H1 (cell line): ENCODE data around the gene HHAT. TPM values are rescaled to one million over a fixed set of nuclear protein-coding genes. Genes with fewer than 3 reads are reported as not detected.

Experiments
- CTCF ChIA-PET: fragments of 300-600 bp; sonication (Branson Sonifier 250); formaldehyde crosslinking; loops from one replicate; lab custom pipeline; 2021; ENCODE audit not compliant: partially characterized antibody; lab: Charles Lee
- POLR2A ChIA-PET: fragments of 300-600 bp; sonication (Branson Sonifier 250); formaldehyde crosslinking; loops from one replicate; lab custom pipeline; 2021; ENCODE audit warnings: inconsistent platforms; ENCODE audit not compliant: partially characterized antibody; lab: Charles Lee
- DNase-seq, 2 experiments: peaks; one replicate each; pipeline versions ENCODE4 v3.0.0 to v3.0.0-alpha.2; 2010 to 2022; ENCODE audit warnings: low spot score in 2 of 2, low read depth in 1 of 2, mixed read lengths in 1 of 2
- FAIRE-seq: peaks from 2 replicates; lab custom pipeline; 2011; peaks lifted over from hg19 to GRCh38; lab: Jason Lieb, UNC
- H2AFZ ChIP-seq: 2 replicates; pipeline ENCODE4 v1.8.1; 2012; ENCODE audit warnings: low read length, inconsistent platforms
- H2AK5ac ChIP-seq: 2 replicates; pipeline ENCODE4 v1.6.1; 2013; ENCODE audit warnings: low read depth, low read length
- H2BK120ac ChIP-seq: replicated peaks from 2 replicates; pipeline ENCODE3; 2013; ENCODE audit warnings: low read depth, low read length, inconsistent platforms
- H2BK12ac ChIP-seq: 2 replicates; pipeline ENCODE4 v1.6.1; 2013; ENCODE audit warnings: low read depth, low read length
- H2BK15ac ChIP-seq: 2 replicates; pipeline ENCODE4 v1.6.1; 2013; ENCODE audit warnings: low read length
- H2BK20ac ChIP-seq: 2 replicates; pipeline ENCODE4 v1.6.1; 2013; ENCODE audit warnings: low read length
- H2BK5ac ChIP-seq: 2 replicates; pipeline ENCODE4 v1.6.1; 2013; ENCODE audit warnings: low read depth, low read length
- H3K14ac ChIP-seq: 2 replicates; pipeline ENCODE4 v1.6.1; 2013; ENCODE audit warnings: inconsistent platforms; ENCODE audit not compliant: insufficient read length
- H3K18ac ChIP-seq: 2 replicates; pipeline ENCODE4 v1.6.1; 2013; ENCODE audit warnings: low read length; ENCODE audit errors: extremely low read depth
- H3K23ac ChIP-seq: 2 replicates; pipeline ENCODE4 v1.6.1; 2013; ENCODE audit warnings: inconsistent platforms; ENCODE audit not compliant: insufficient read length
- H3K23me2 ChIP-seq: 2 replicates; pipeline ENCODE4 v1.6.1; 2013; ENCODE audit warnings: low read depth, low read length
- H3K27ac ChIP-seq: 2 replicates; pipeline ENCODE4 v1.6.1; 2011; ENCODE audit warnings: low read depth, low read length, inconsistent platforms
- H3K27me3 ChIP-seq, 4 experiments: replicated peaks in 1 of 4; 1 replicate in 1 of 4; 2 replicates in 3 of 4; pipeline versions ENCODE4 v1.6.1 to v1.8.1; 2011 to 2013; ENCODE audit warnings: low read length in 3 of 4, mild to moderate bottlenecking in 3 of 4, inconsistent platforms in 2 of 4, mixed read lengths in 2 of 4, moderate library complexity in 1 of 4; ENCODE audit not compliant: control insufficient read depth in 3 of 4, insufficient read depth in 3 of 4; ENCODE audit errors: extremely low read depth in 1 of 4
- H3K36me3 ChIP-seq, 4 experiments: 2 replicates each; pipeline versions ENCODE4 v1.6.1 to v1.8.1; 2011 to 2013; ENCODE audit warnings: mild to moderate bottlenecking in 4 of 4, low read length in 3 of 4, moderate library complexity in 2 of 4, control low read depth in 1 of 4, inconsistent platforms in 1 of 4; ENCODE audit not compliant: insufficient read depth in 4 of 4, control insufficient read depth in 2 of 4
- H3K4ac ChIP-seq: replicated peaks from 2 replicates; pipeline ENCODE3; 2013; ENCODE audit warnings: low read length, low read depth, mixed read lengths, inconsistent platforms; ENCODE audit not compliant: insufficient read length
- H3K4me1 ChIP-seq, 4 experiments: replicated peaks in 1 of 4; 1 replicate in 1 of 4; 2 replicates in 3 of 4; pipeline versions ENCODE4 v1.6.1 to v1.8.1; 2011 to 2013; ENCODE audit warnings: low read length in 3 of 4, inconsistent platforms in 2 of 4, mixed read lengths in 1 of 4; ENCODE audit not compliant: insufficient read depth in 4 of 4, control insufficient read depth in 3 of 4
- H3K4me2 ChIP-seq, 2 experiments: 2 replicates each; pipeline versions ENCODE4 v1.6.1 to v1.8.1; 2011 to 2013; ENCODE audit warnings: low read depth in 2 of 2, low read length in 2 of 2, control low read depth in 1 of 2, inconsistent platforms in 1 of 2, mild to moderate bottlenecking in 1 of 2; ENCODE audit not compliant: insufficient read depth in 1 of 2
- H3K4me3 ChIP-seq, 4 experiments: fragments of 200-600, 300-600 bp in 1 of 4; sonication (generic), shearing (Covaris generic), sonication (Bioruptor Twin) in 1 of 4; 2 replicates each; pipeline versions ENCODE4 v1.5.1 to v1.8.1; 2011 to 2016; ENCODE audit warnings: low read length in 4 of 4, low read depth in 3 of 4, control low read depth in 2 of 4, inconsistent platforms in 2 of 4, mild to moderate bottlenecking in 2 of 4, mixed read lengths in 1 of 4, moderate library complexity in 1 of 4; ENCODE audit not compliant: insufficient read depth in 2 of 4; ENCODE audit errors: extremely low read depth in 1 of 4
- H3K56ac ChIP-seq: replicated peaks from 2 replicates; pipeline ENCODE3; 2013; ENCODE audit warnings: low read depth, mild to moderate bottlenecking, mixed read lengths, low read length, inconsistent platforms; ENCODE audit not compliant: insufficient read length
- H3K79me1 ChIP-seq: 2 replicates; pipeline ENCODE4 v1.6.1; 2013; ENCODE audit warnings: low read depth, low read length, control low read depth
- H3K79me2 ChIP-seq, 2 experiments: 2 replicates each; pipeline versions ENCODE4 v1.6.1 to v1.8.1; 2012 to 2013; ENCODE audit warnings: low read length in 2 of 2, mild to moderate bottlenecking in 2 of 2, inconsistent platforms in 1 of 2; ENCODE audit not compliant: insufficient read depth in 2 of 2, control insufficient read depth in 1 of 2
- H3K9ac ChIP-seq, 4 experiments: replicated peaks in 1 of 4; 1 replicate in 1 of 4; 2 replicates in 3 of 4; pipeline versions ENCODE4 v1.6.1 to v1.8.1; 2011 to 2013; ENCODE audit warnings: low read depth in 3 of 4, low read length in 3 of 4, control low read depth in 2 of 4, mild to moderate bottlenecking in 2 of 4, moderate library complexity in 2 of 4, inconsistent platforms in 1 of 4; ENCODE audit errors: extremely low read depth in 1 of 4
- H3K9me3 ChIP-seq, 2 experiments: 2 replicates each; pipeline versions ENCODE4 v1.6.1 to v1.8.1; 2012 to 2013; ENCODE audit warnings: mild to moderate bottlenecking in 2 of 2, moderate library complexity in 2 of 2, control low read depth in 1 of 2, inconsistent platforms in 1 of 2, low read depth in 1 of 2, low read length in 1 of 2, mixed read lengths in 1 of 2; ENCODE audit not compliant: insufficient read depth in 2 of 2
- H4K20me1 ChIP-seq, 2 experiments: replicated peaks in 1 of 2; 2 replicates each; pipeline versions ENCODE3 to v1.8.1; 2011 to 2013; ENCODE audit warnings: inconsistent platforms in 2 of 2, low read length in 2 of 2, mild to moderate bottlenecking in 1 of 2; ENCODE audit not compliant: insufficient read depth in 2 of 2, control insufficient read depth in 1 of 2
- H4K5ac ChIP-seq: 2 replicates; pipeline ENCODE4 v1.6.1; 2013; ENCODE audit warnings: low read length, low read depth, mixed read lengths, inconsistent platforms; ENCODE audit not compliant: insufficient read length
- H4K8ac ChIP-seq: 2 replicates; pipeline ENCODE4 v1.8.0; 2013; ENCODE audit warnings: mild to moderate bottlenecking, moderate library complexity, low read length, inconsistent platforms; ENCODE audit not compliant: insufficient read depth; ENCODE audit errors: extremely low read depth
- H4K91ac ChIP-seq: replicated peaks from 2 replicates; pipeline ENCODE3; 2013; ENCODE audit warnings: low read length, mixed read lengths, inconsistent platforms; ENCODE audit not compliant: insufficient read length
- CBX5 ChIP-seq: fragments of 300-800, 300-1000 bp; sonication (generic); IDR thresholded peaks from 2 replicates; pipeline ENCODE4 v1.7.1; 2016; ENCODE audit warnings: antibody characterized with exemption, low read length, low read depth
- CBX8 ChIP-seq: fragments of 300-800, 300-1000 bp; sonication (generic); IDR thresholded peaks from 2 replicates; pipeline ENCODE4 v1.7.1; 2016; ENCODE audit warnings: low read depth, low read length, borderline replicate concordance
- EZH2 ChIP-seq: fragments of 200-600 bp; sonication (generic); IDR thresholded peaks from 2 replicates; pipeline ENCODE4 v1.7.1; 2012; ENCODE audit warnings: low read depth, mild to moderate bottlenecking, moderate library complexity, low read length, inconsistent platforms; ENCODE audit not compliant: severe bottlenecking
- KDM4A ChIP-seq: IDR thresholded peaks from one replicate; pipeline ENCODE4 v1.7.1; 2012; ENCODE audit warnings: low read depth, mild to moderate bottlenecking, moderate library complexity, low read length, inconsistent platforms; ENCODE audit not compliant: severe bottlenecking
- NANOG ChIP-seq: IDR thresholded peaks from 2 replicates; pipeline ENCODE4 v1.6.1; 2011; ENCODE audit warnings: low read length, low read depth, mild to moderate bottlenecking, inconsistent platforms; ENCODE audit not compliant: insufficient read depth, poor library complexity, severe bottlenecking
- RNF2 ChIP-seq: fragments of 200-900, 300-1000 bp; sonication (generic); IDR thresholded peaks from 2 replicates; pipeline ENCODE4 v1.7.1; 2016; ENCODE audit warnings: borderline replicate concordance, low read depth, mild to moderate bottlenecking, antibody characterized with exemption, low read length; ENCODE audit not compliant: poor library complexity, severe bottlenecking; ENCODE audit errors: missing control alignments
- SIN3A ChIP-seq, 2 experiments: IDR thresholded peaks in 1 of 2; conservative IDR thresholded peaks in 1 of 2; 2 replicates each; pipeline ENCODE4 v1.6.1; 2011 to 2012; ENCODE audit warnings: low read length in 2 of 2, improper control_type of control experiment in 1 of 2, low read depth in 1 of 2, mild to moderate bottlenecking in 1 of 2
- SIX5 ChIP-seq: IDR thresholded peaks from 2 replicates; pipeline ENCODE4 v1.6.1; 2011; ENCODE audit warnings: mild to moderate bottlenecking, low read depth, low read length
- SP4 ChIP-seq: IDR thresholded peaks from 2 replicates; pipeline ENCODE4 v1.6.1; 2012; ENCODE audit warnings: low read length, inconsistent platforms
- SRF ChIP-seq: IDR thresholded peaks from 2 replicates; pipeline ENCODE4 v1.6.1; 2011; ENCODE audit warnings: mild to moderate bottlenecking, low read depth, low read length, moderate library complexity
- SUZ12 ChIP-seq: fragments of 200-600 bp; sonication (generic); IDR thresholded peaks from 2 replicates; pipeline ENCODE4 v1.6.1; 2012; ENCODE audit warnings: mild to moderate bottlenecking, inconsistent platforms, low read length, moderate library complexity, mixed read lengths
- WGBS, 2 experiments: shearing (Covaris generic) in 1 of 2; methylation state at CpG; one replicate each; pipeline versions ENCODE4 v1.1.6 to v1.1.7; 2013 to 2015; ENCODE audit warnings: low lambda C conversion rate in 2 of 2, mixed read lengths in 2 of 2, inconsistent platforms in 1 of 2, low coverage in 1 of 2, missing lambda C conversion rate in 1 of 2; ENCODE audit not compliant: insufficient replicate concordance in 2 of 2, insufficient coverage in 1 of 2, insufficient read length in 1 of 2; ENCODE audit errors: extremely low coverage in 1 of 2, missing lambda C conversion rate in 1 of 2; 5-methylcytosine and 5-hydroxymethylcytosine counted together
- polyA plus RNA-seq, 7 experiments: library from polyadenylated mRNA; depleted of rRNA in 3 of 7; stranded (reverse) in 5 of 7; unstranded in 2 of 7; fragments of >200 nt in 5 of 7; fragments of 200-250 nt in 2 of 7; gene quantifications; 1 replicate in 5 of 7; 2 replicates in 1 of 7; 4 replicates in 1 of 7; pipeline versions ENCODE4 v1.2.1 to v1.2.3, GENCODE V29; 2011 to 2013; ENCODE audit warnings: missing spikeins in 2 of 7, mixed read lengths in 2 of 7
- total RNA-seq: library from RNA; stranded (reverse); fragmentation: NEBNext Ultra II Directional; extraction: Animal tissue kit (Norgen Biotek cat#: 25700); gene quantifications from 2 replicates; pipeline ENCODE4 v1.2.1, GENCODE V29; 2021

HHAT gene
- total and polyA plus RNA-seq, 2 of the 8 experiments (the other 6 are each of a cell fraction or from before 2014, with no cell fraction given) = 0.15 to 0.51 TPM

DNA sequence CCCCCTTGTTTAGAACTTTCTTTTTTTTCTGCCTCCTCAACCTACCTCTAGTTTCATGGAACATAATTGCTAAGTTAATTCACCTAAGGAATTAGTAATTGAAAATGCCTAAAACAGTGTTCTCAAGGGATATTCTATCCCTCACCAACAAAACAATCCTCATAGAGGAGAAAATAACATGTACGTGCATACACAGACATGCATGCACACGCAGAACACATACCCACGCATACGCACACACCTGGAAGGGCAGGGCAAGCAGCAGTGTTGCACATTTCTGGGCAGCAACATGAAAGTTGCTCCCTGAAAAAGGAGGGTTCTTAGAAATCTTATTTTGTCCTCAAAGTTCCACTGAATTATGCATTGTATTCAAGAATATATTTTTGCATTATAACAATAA is 76.6 kb downstream of the HHAT start:
- no peak overlapping the region for H4K91ac ChIP-seq
- H3K4me3 ChIP-seq = no peak overlapping the region
- H3K36me3 ChIP-seq = no peaks in the 10 kb centered on the region
- WGBS, 2 experiments = 98% methylated on average over 4 of the region's 4 CpGs; no CpG with 5 or more reads in 1 of the 2 experiments
- H3K9me3 ChIP-seq = no peaks in the 10 kb centered on the region
- no peak overlapping the region for H2BK120ac ChIP-seq
- no peak overlapping the region for H3K18ac ChIP-seq
- DNase-seq (no peak), FAIRE-seq (no peak)
- H3K23me2 ChIP-seq = no peaks in the 10 kb centered on the region
- H4K20me1 ChIP-seq = no peaks in the 10 kb centered on the region
- ChIA-PET POLR2A (interaction anchor here (16.0 kb wide), 1 partner anchor 31 kb away, joined by 197 read pairs; no protein-coding TSS in a partner anchor), CTCF (interaction anchor here (0.6 to 11.7 kb wide), 11 partner anchors 11 to 729 kb away, joined by 3 to 179 read pairs (median 4); partner anchors contain the start of gene KCNH1)
- no peak overlapping the region; a peak in 1 of 7 replicates for H3K9ac ChIP-seq
- H3K56ac ChIP-seq = no peak overlapping the region
- no peak overlapping the region for H2AFZ ChIP-seq
- no peaks in the 10 kb centered on the region for H3K27me3 ChIP-seq
- H3K27ac ChIP-seq = no peak overlapping the region
- H3K4me2 ChIP-seq = no peak overlapping the region
- H3K23ac ChIP-seq = no peak overlapping the region
- H3K14ac ChIP-seq = no peak overlapping the region
- no peak overlapping the region for H4K5ac ChIP-seq
- H2BK12ac ChIP-seq = no peak overlapping the region
- H2BK5ac ChIP-seq = no peak overlapping the region
- H2AK5ac ChIP-seq = no peak overlapping the region
- H3K79me2 ChIP-seq = no peaks in the 10 kb centered on the region
- H4K8ac ChIP-seq = no peak overlapping the region
- H3K79me1 ChIP-seq = no peaks in the 10 kb centered on the region
- no peak overlapping the region for H2BK20ac ChIP-seq
- no peak overlapping the region for H2BK15ac ChIP-seq
- no peak for TF ChIP-seq CBX8
- TF ChIP-seq KDM4A = no peak
- TF ChIP-seq RNF2 = no peak
- no peak for TF ChIP-seq SIX5
- no peak for TF ChIP-seq CBX5
- TF ChIP-seq SP4 = no peak
- TF ChIP-seq EZH2 = no peak
- no peak for TF ChIP-seq SRF
- TF ChIP-seq NANOG = no peak
- no peak for TF ChIP-seq SIN3A (conservative IDR thresholded peaks at IDR 0.05 in 1 of 2, IDR thresholded peaks at IDR 0.05 in 1 of 2; ENCODE audit: low read depth in 1 of 2, low read length in 2 of 2)
- no peak for TF ChIP-seq SUZ12
- H3K4ac ChIP-seq = no peak overlapping the region
- H3K4me1 ChIP-seq = peaks cover 0 to 6% (median 2%) of the 10 kb centered on the region in 4 experiments; a peak in 3 of 7 replicates
